GM12874 (cell line): ENCODE results near the gene TXNDC17.

Experiments
- TF ChIP-seq, protein P1 (sequence below): IDR thresholded peaks from 2 replicates; pipeline ENCODE4 v1.5.1; 2011; ENCODE audit warnings: low read depth, mild to moderate bottlenecking, control low read depth, low read length, moderate library complexity; ENCODE audit not compliant: insufficient read depth

TXNDC17 gene

GRCh38 chr17:6643451-6644125, 2.7 kb downstream of the TXNDC17 start:
- TF ChIP-seq, protein P1, sequence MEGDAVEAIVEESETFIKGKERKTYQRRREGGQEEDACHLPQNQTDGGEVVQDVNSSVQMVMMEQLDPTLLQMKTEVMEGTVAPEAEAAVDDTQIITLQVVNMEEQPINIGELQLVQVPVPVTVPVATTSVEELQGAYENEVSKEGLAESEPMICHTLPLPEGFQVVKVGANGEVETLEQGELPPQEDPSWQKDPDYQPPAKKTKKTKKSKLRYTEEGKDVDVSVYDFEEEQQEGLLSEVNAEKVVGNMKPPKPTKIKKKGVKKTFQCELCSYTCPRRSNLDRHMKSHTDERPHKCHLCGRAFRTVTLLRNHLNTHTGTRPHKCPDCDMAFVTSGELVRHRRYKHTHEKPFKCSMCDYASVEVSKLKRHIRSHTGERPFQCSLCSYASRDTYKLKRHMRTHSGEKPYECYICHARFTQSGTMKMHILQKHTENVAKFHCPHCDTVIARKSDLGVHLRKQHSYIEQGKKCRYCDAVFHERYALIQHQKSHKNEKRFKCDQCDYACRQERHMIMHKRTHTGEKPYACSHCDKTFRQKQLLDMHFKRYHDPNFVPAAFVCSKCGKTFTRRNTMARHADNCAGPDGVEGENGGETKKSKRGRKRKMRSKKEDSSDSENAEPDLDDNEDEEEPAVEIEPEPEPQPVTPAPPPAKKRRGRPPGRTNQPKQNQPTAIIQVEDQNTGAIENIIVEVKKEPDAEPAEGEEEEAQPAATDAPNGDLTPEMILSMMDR, result no peak

DNA sequence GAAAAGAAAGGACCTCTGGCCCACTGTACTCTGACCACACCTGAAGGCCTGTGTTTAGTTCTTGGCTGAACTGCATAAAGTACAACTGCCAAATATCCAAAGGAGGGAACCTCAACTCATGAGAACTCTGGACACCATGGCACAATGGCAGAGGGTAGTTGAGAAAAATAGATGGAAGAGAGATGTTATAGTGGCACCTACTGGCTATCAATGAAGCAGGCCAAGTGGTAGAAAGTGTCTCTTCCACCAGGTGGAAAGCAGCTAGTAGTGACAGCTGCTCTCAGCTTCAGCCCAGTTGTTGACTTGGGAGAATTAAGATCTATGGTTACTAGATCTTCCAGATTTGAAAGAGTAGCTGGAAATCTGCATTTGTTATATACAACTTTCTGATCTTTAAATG, 7.3 kb downstream of the TXNDC17 start:
- TF ChIP-seq, protein P1, result peak; percentile 23; the same call in 1 of the 2 replicates

GRCh38 chr17:6651354-6651918, 10.6 kb downstream of the TXNDC17 start, which contains the start of the genes C17orf100 and MED31:
Gene C17orf100 (plus strand): TSS chr17:6651762. CDS start chr17:6651914, 152 bp downstream.
Gene MED31 (minus strand): TSS chr17:6651605. CDS start chr17:6651528, 77 bp downstream.
- TF ChIP-seq, protein P1, result no peak

DNA sequence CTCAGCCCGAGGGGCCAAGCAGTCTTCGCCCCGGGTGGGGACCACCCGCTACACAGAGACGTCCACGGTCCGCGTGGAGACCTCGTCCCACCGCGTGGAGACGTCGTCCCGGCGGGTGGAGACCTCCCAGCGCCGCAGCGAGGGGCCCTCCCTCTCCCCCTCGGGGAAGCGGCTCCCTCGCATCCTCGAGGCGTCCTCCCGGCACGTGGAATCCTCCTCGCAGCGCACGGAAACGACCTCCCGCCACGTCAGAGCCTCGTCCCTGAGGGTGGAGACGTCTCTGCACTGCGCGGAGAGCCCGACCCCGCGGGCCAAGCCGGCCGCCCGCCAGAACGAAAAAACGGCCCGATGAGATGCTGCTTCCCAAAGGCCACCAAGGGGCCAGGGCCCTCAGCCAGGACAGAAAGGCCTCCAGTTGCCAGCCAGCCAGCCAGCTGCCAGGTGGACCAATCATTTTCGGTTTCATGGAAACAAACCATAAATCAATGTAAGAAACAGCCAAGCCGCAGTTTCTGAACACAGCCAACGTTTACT, 11.1 kb downstream of the TXNDC17 start:
- TF ChIP-seq, protein P1, result no peak

DNA sequence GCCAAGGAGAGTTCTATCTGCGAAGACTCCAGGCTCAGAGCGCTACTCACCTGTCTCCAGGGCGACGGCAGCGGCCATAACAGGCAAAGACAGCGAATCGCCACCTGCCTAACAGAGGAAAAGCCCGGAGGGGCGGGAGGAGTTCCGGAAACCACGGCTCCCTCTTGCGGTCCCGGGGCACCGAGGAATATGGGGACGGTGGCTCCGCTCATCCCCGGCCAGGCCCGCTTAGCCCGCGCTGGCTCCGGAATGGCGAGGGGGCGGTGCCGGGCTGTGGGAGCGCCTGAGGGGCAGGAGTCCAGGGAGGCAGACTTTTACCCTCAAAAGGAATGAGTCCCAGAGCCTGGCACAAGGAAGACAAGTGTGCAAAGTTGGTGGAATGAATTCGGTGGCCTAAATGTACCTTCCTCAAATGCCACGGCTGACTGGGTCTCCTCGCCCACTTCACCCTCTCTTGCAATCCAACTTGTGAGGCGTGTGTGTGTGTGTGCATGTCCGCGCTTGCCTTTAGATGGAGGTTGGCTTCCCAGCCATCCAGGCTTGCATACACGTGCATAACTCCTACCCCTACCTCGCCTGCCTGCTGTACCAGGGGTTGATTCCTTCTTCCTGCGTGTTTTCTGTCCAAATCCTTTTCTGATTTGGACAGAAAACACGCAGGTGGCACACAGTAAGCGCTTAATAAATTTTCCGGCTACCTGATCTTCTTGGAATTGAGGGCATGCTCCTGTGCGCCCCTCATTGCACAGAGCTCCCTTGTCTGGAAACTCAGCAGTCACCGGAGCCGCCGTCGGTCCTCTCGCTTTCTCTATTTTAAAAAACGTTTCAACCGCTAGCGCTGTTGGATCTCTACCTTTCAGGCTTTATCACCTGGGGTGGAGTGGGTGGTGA, 14.2 kb downstream of the TXNDC17 start:
- TF ChIP-seq, protein P1, result no peak

- TF ChIP-seq, protein P1, result no peak
These were observed 16.9 kb downstream of the TXNDC17 start for GRCh38 chr17:6657633-6658287.

- TF ChIP-seq, protein P1, result no peak
These were observed 19.2 kb downstream of the TXNDC17 start for GRCh38 chr17:6660101-6660500.
